ENCODE results near the gene GPR85. TPM values are rescaled to one million over a fixed set of nuclear protein-coding genes. Genes with fewer than 3 reads are reported as not detected.

Gene GPR85
- total RNA-seq, 1 experiment from 2014 or later, result not detected

GRCh38 chr7:113078331-113078730, 8.3 kb downstream of the GPR85 start:
- H2AFZ ChIP-seq (ENCODE audit: low read length), result no peak overlapping the region
- Mint-ChIP-seq H3K27ac (no peak overlapping the region), H3K4me1 (peaks cover 12% of the 10 kb centered on the region in 2 experiments), H3K4me3 (no peak overlapping the region), H3K27me3 (ENCODE audit: low read depth) (peaks cover 95% of the 10 kb centered on the region), H3K9me3 (no peaks in the 10 kb centered on the region; a peak in 1 of 5 replicates), H3K36me3 (ENCODE audit: insufficient read depth in 1 of 3, low read depth in 3 of 3) (no peaks in the 10 kb centered on the region)
- H3K79me2 ChIP-seq (ENCODE audit: insufficient read depth, low read length), result no peaks in the 10 kb centered on the region
- DNase-seq, result no peak
- no peak overlapping the region for H2BK12ac ChIP-seq (ENCODE audit: insufficient read length, low read depth, low read length)
- no peaks in the 10 kb centered on the region for H3K79me1 ChIP-seq (ENCODE audit: insufficient read depth, low read depth, low read length, poor library complexity, severe bottlenecking)
- TF ChIP-seq, protein P1, sequence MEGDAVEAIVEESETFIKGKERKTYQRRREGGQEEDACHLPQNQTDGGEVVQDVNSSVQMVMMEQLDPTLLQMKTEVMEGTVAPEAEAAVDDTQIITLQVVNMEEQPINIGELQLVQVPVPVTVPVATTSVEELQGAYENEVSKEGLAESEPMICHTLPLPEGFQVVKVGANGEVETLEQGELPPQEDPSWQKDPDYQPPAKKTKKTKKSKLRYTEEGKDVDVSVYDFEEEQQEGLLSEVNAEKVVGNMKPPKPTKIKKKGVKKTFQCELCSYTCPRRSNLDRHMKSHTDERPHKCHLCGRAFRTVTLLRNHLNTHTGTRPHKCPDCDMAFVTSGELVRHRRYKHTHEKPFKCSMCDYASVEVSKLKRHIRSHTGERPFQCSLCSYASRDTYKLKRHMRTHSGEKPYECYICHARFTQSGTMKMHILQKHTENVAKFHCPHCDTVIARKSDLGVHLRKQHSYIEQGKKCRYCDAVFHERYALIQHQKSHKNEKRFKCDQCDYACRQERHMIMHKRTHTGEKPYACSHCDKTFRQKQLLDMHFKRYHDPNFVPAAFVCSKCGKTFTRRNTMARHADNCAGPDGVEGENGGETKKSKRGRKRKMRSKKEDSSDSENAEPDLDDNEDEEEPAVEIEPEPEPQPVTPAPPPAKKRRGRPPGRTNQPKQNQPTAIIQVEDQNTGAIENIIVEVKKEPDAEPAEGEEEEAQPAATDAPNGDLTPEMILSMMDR (conservative IDR thresholded peaks at IDR 0.05), result no peak
- no peak overlapping the region for H4K8ac ChIP-seq (replicated peaks; ENCODE audit: insufficient read length, low read depth, low read length)
- no peak overlapping the region for H3K18ac ChIP-seq (ENCODE audit: insufficient read length, low read depth, low read length)
- no peak overlapping the region for H3K56ac ChIP-seq (ENCODE audit: insufficient read length, low read depth, low read length)
- no peaks in the 10 kb centered on the region for H3K4me1 ChIP-seq (ENCODE audit: insufficient read depth, low read length)
- H2BK15ac ChIP-seq (ENCODE audit: low read depth, low read length), result no peak overlapping the region
- H3K23me2 ChIP-seq (ENCODE audit: insufficient read length, low read depth, low read length, poor library complexity, severe bottlenecking), result no peaks in the 10 kb centered on the region
- H4K20me1 ChIP-seq (ENCODE audit: control insufficient read depth, insufficient read depth, insufficient read length), result no peaks in the 10 kb centered on the region
- no peak overlapping the region for H3K4ac ChIP-seq (ENCODE audit: low read depth, low read length)
- H3K14ac ChIP-seq (ENCODE audit: insufficient read depth, low read length), result no peak overlapping the region
- H3K23ac ChIP-seq (ENCODE audit: insufficient read length, low read depth, low read length), result no peak overlapping the region
- no peak overlapping the region for H3K4me2 ChIP-seq (ENCODE audit: insufficient read depth, insufficient read length, low read length)
- H3K27ac ChIP-seq (ENCODE audit: insufficient read length, low read depth, low read length), result no peak overlapping the region
- no peak overlapping the region for H2BK5ac ChIP-seq (ENCODE audit: insufficient read length, low read length)
- WGBS (ENCODE audit: extremely low coverage, insufficient read length, low lambda C conversion rate), result no CpG with 5 or more reads among the region's 2 CpGs
- H2AK5ac ChIP-seq (ENCODE audit: insufficient read length, low read length), result no peak overlapping the region
- no peaks in the 10 kb centered on the region for H3K9me3 ChIP-seq (ENCODE audit: control insufficient read depth, low read depth, low read length)
- no peak overlapping the region for H2BK120ac ChIP-seq (ENCODE audit: low read depth, low read length, poor library complexity, severe bottlenecking)
- no peak overlapping the region for H3K9ac ChIP-seq (ENCODE audit: extremely low read depth, insufficient read length, low read length)
- H3K27me3 ChIP-seq (ENCODE audit: insufficient read depth, low read length), result peaks cover 55% of the 10 kb centered on the region
- H4K91ac ChIP-seq (ENCODE audit: insufficient read length, low read depth, low read length), result no peak overlapping the region
- no peak overlapping the region for H2BK20ac ChIP-seq (ENCODE audit: low read depth, low read length, poor library complexity, severe bottlenecking)
- H3T11ph ChIP-seq (ENCODE audit: low read length), result no peak overlapping the region
- H4K5ac ChIP-seq (ENCODE audit: insufficient read length, low read depth, low read length), result no peak overlapping the region
